Neural cell (in vitro differentiated cells): ENCODE measurements around the gene TBX4. TPM values are rescaled to one million over a fixed set of nuclear protein-coding genes. Genes with fewer than 3 reads are reported as not detected.

Source experiments
- H2AFZ ChIP-seq: fragments of 200-600, 300-800 bp; sonication (generic), shearing (Covaris generic); 2 replicates; pipeline ENCODE4 v1.6.0; 2014; ENCODE audit warnings: low read depth, mild to moderate bottlenecking, antibody characterized with exemption, low read length, moderate library complexity
- H3F3A ChIP-seq: fragments of 200-600 bp; shearing (Covaris generic); 2 replicates; pipeline ENCODE4 v1.6.1; 2016; ENCODE audit warnings: mild to moderate bottlenecking, moderate library complexity, mixed read lengths, antibody characterized with exemption, low read length; ENCODE audit not compliant: insufficient read depth, poor library complexity, severe bottlenecking
- H3K27ac ChIP-seq: fragments of 200-600, 300-800 bp; sonication (generic), shearing (Covaris generic); 2 replicates; pipeline ENCODE4 v1.5.1; 2014; ENCODE audit warnings: mild to moderate bottlenecking, low read length, moderate library complexity
- H3K27me3 ChIP-seq: fragments of 300-800, 200-600 bp; sonication (generic), shearing (Covaris generic); 2 replicates; pipeline ENCODE4 v1.6.0; 2014; ENCODE audit warnings: mild to moderate bottlenecking, low read depth, low read length, moderate library complexity; ENCODE audit not compliant: insufficient read depth
- H3K36me3 ChIP-seq: fragments of 300-800, 200-600 bp; sonication (generic), shearing (Covaris generic); 2 replicates; pipeline ENCODE4 v1.5.1; 2014; ENCODE audit warnings: mild to moderate bottlenecking, antibody characterized with exemption, low read length, moderate library complexity; ENCODE audit not compliant: insufficient read depth
- H3K4me2 ChIP-seq: fragments of 300-800, 200-600 bp; sonication (generic), shearing (Covaris generic); 2 replicates; pipeline ENCODE4 v1.6.0; 2014; ENCODE audit warnings: mild to moderate bottlenecking, low read length
- H3K4me3 ChIP-seq: fragments of 300-800, 200-600 bp; sonication (generic), shearing (Covaris generic); 2 replicates; pipeline ENCODE4 v1.5.1; 2014; ENCODE audit warnings: mild to moderate bottlenecking, low read length, moderate library complexity
- H3K79me2 ChIP-seq: fragments of 200-600 bp; shearing (Covaris generic); replicated peaks from 2 replicates; pipeline ENCODE4 v1.6.0; 2014; ENCODE audit warnings: mild to moderate bottlenecking, low read length, moderate library complexity; ENCODE audit not compliant: insufficient read depth
- H3K9ac ChIP-seq: fragments of 300-800, 200-600 bp; sonication (generic), shearing (Covaris generic); 2 replicates; pipeline ENCODE4 v1.6.1; 2016; ENCODE audit warnings: mild to moderate bottlenecking, low read length, mixed read lengths
- H3K9me2 ChIP-seq: fragments of 200-600 bp; shearing (Covaris generic); 2 replicates; pipeline ENCODE4 v1.6.1; 2016; ENCODE audit warnings: mild to moderate bottlenecking, low read length, mixed read lengths; ENCODE audit not compliant: insufficient read depth
- H3K9me3 ChIP-seq: fragments of 200-600, 300-800 bp; sonication (generic), shearing (Covaris generic); 2 replicates; pipeline ENCODE4 v1.6.1; 2016; ENCODE audit warnings: mild to moderate bottlenecking, mixed run types, low read length, moderate library complexity, mixed read lengths
- H4K20me1 ChIP-seq: fragments of 200-600 bp; shearing (Covaris generic); 2 replicates; pipeline ENCODE4 v1.6.1; 2016; ENCODE audit warnings: mild to moderate bottlenecking, mixed run types; ENCODE audit not compliant: insufficient read depth
- EP300 ChIP-seq: fragments of 450-650 bp; conservative IDR thresholded peaks from 2 replicates; pipeline ENCODE4 v1.6.1; 2014; ENCODE audit warnings: antibody characterized with exemption, mild to moderate bottlenecking, moderate library complexity; ENCODE audit not compliant: poor library complexity, severe bottlenecking
- EZH2 ChIP-seq: fragments of 200-600, 300-800 bp; shearing (Covaris generic), sonication (generic); IDR thresholded peaks from 2 replicates; pipeline ENCODE4 v1.6.1; 2014; ENCODE audit warnings: antibody characterized with exemption, low read length, borderline replicate concordance, mild to moderate bottlenecking; ENCODE audit not compliant: insufficient read depth, poor library complexity, severe bottlenecking
- MXI1 ChIP-seq: fragments of 450-650 bp; conservative IDR thresholded peaks from 2 replicates; pipeline ENCODE4 v1.6.1; 2014; ENCODE audit warnings: antibody characterized with exemption, mild to moderate bottlenecking; ENCODE audit not compliant: poor library complexity, severe bottlenecking
- POLR2AphosphoS5 ChIP-seq: IDR thresholded peaks from 2 replicates; pipeline ENCODE4 v1.6.1; 2012
- RAD21 ChIP-seq: fragments of 450-650 bp; conservative IDR thresholded peaks from 2 replicates; pipeline ENCODE4 v1.6.1; 2014; ENCODE audit warnings: antibody characterized with exemption, mild to moderate bottlenecking, moderate library complexity
- SMC3 ChIP-seq: fragments of 450-650 bp; conservative IDR thresholded peaks from 2 replicates; pipeline ENCODE4 v1.6.1; 2014; ENCODE audit warnings: antibody characterized with exemption, mild to moderate bottlenecking, moderate library complexity; ENCODE audit not compliant: poor library complexity
- TAF1 ChIP-seq: IDR thresholded peaks from 2 replicates; pipeline ENCODE4 v1.6.1; 2012; ENCODE audit warnings: low read depth
- polyA plus RNA-seq: library from polyadenylated mRNA; depleted of rRNA; stranded (reverse); fragments of >200 nt; gene quantifications from 2 replicates; pipeline ENCODE4 v1.2.3, GENCODE V29; 2014
- TF ChIP-seq, protein P1 (sequence below): fragments of 450-650 bp; IDR thresholded peaks from 2 replicates; pipeline ENCODE4 v1.5.1; 2014; ENCODE audit warnings: antibody characterized with exemption, mild to moderate bottlenecking, moderate library complexity; ENCODE audit not compliant: poor library complexity, severe bottlenecking
- TF ChIP-seq, protein P2 (sequence below): IDR thresholded peaks from 2 replicates; pipeline ENCODE4 v1.6.1; 2012; ENCODE audit warnings: borderline replicate concordance

TBX4 gene
- polyA plus RNA-seq, 1 donor from 2014 or later = not detected

DNA sequence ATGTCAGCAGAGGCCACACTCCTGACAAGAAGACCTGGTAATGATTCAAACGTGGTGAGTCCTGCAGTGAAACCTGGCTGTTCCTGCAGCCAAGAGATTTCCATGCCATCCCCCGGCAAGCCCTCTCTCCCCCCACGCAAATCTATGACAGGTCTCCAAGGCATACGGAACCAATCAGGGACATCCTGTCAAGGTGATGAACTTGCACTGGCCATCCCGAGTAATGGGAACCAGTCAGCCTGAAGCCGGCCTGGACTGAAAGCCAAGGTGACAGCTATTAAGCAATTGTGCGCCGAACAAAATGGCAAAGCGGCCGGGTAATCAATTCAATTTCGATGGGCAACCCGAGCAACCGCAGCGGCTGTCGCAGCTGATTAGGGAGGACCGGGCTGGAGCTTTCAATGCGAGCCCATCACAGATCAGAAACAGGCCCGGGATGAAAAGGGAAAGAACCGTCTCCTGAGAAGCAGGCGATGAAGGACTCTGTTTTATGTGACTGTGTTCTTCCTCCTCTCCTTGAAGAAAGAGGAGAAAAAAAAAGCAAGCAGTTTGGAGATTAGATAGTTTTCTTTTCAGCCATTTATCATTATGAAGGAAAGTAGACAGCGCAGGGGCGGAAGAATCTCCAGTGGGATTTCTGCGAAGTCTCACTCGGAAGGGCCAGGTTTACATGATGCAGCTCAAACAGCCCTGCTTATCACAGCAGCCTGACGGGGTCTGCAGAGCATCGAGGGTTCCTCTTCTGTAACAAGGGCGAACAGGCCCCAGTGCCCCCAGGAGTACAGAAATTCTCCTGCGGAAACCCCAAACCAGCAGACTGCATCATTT is 35.2 kb downstream of the TBX4 start:
- Histone ChIP-seq H3K79me2 (no peaks in the 10 kb centered on the region), H3K27ac (no peak overlapping the region), H2AFZ (no peak overlapping the region), H3K9me3 (no peaks in the 10 kb centered on the region), H3K4me2 (no peak overlapping the region), H3K36me3 (no peaks in the 10 kb centered on the region), H3K9me2 (no peaks in the 10 kb centered on the region), H3K4me3 (no peak overlapping the region), H3F3A (no peaks in the 10 kb centered on the region), H3K9ac (no peak overlapping the region), H4K20me1 (no peaks in the 10 kb centered on the region), H3K27me3 (no peaks in the 10 kb centered on the region)
- TF ChIP-seq RAD21 (no peak), TAF1 (no peak), EP300 (no peak), MXI1 (no peak), POLR2AphosphoS5 (no peak)
- TF ChIP-seq, protein P1, sequence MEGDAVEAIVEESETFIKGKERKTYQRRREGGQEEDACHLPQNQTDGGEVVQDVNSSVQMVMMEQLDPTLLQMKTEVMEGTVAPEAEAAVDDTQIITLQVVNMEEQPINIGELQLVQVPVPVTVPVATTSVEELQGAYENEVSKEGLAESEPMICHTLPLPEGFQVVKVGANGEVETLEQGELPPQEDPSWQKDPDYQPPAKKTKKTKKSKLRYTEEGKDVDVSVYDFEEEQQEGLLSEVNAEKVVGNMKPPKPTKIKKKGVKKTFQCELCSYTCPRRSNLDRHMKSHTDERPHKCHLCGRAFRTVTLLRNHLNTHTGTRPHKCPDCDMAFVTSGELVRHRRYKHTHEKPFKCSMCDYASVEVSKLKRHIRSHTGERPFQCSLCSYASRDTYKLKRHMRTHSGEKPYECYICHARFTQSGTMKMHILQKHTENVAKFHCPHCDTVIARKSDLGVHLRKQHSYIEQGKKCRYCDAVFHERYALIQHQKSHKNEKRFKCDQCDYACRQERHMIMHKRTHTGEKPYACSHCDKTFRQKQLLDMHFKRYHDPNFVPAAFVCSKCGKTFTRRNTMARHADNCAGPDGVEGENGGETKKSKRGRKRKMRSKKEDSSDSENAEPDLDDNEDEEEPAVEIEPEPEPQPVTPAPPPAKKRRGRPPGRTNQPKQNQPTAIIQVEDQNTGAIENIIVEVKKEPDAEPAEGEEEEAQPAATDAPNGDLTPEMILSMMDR = no peak
- TF ChIP-seq, protein P2, sequence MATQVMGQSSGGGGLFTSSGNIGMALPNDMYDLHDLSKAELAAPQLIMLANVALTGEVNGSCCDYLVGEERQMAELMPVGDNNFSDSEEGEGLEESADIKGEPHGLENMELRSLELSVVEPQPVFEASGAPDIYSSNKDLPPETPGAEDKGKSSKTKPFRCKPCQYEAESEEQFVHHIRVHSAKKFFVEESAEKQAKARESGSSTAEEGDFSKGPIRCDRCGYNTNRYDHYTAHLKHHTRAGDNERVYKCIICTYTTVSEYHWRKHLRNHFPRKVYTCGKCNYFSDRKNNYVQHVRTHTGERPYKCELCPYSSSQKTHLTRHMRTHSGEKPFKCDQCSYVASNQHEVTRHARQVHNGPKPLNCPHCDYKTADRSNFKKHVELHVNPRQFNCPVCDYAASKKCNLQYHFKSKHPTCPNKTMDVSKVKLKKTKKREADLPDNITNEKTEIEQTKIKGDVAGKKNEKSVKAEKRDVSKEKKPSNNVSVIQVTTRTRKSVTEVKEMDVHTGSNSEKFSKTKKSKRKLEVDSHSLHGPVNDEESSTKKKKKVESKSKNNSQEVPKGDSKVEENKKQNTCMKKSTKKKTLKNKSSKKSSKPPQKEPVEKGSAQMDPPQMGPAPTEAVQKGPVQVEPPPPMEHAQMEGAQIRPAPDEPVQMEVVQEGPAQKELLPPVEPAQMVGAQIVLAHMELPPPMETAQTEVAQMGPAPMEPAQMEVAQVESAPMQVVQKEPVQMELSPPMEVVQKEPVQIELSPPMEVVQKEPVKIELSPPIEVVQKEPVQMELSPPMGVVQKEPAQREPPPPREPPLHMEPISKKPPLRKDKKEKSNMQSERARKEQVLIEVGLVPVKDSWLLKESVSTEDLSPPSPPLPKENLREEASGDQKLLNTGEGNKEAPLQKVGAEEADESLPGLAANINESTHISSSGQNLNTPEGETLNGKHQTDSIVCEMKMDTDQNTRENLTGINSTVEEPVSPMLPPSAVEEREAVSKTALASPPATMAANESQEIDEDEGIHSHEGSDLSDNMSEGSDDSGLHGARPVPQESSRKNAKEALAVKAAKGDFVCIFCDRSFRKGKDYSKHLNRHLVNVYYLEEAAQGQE = no peak

DNA sequence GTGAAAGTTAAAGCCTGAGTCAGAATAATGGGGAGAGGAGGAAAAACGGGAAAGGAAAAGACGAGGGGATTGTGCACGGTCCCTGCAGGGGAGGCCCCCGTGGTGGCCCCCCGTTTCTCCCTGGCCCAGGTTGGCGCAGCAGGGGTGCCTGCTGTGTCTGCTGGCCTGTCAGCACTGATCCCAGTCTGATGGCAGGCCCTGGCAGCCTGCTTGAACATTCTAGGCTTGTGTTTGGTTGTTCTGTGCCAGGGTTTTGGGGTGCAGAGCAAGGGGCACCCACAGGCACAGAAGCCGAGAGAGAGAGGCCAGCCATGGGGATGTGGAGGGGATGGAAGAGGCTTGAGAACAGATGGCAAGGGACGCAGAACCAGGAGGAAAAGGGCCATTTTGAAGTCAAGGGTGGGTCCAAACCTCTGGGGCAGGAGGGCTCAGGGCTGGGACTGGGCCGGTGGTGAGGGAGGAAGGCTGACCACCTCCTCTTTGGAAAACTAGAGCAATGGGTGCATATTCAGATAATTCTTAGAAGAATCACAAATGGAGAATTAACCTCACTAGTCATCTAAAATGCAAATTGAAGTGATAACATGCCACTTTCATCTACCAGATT is 35.9 kb downstream of the TBX4 start:
- H3K9me3 ChIP-seq = no peaks in the 10 kb centered on the region
- H2AFZ ChIP-seq = no peak overlapping the region
- no peak overlapping the region for H3K4me3 ChIP-seq
- no peaks in the 10 kb centered on the region for H3K36me3 ChIP-seq
- H4K20me1 ChIP-seq = no peaks in the 10 kb centered on the region
- H3K4me2 ChIP-seq = no peak overlapping the region
- no peak for TF ChIP-seq POLR2AphosphoS5
- no peak for TF ChIP-seq EZH2
- TF ChIP-seq, protein P1 = no peak
- TF ChIP-seq SMC3 = no peak
- TF ChIP-seq RAD21 = no peak
- TF ChIP-seq MXI1 = no peak
- TF ChIP-seq TAF1 = no peak
- TF ChIP-seq, protein P2 = no peak
- TF ChIP-seq EP300 = no peak
- no peak overlapping the region for H3K27ac ChIP-seq
- no peaks in the 10 kb centered on the region for H3K79me2 ChIP-seq
- H3F3A ChIP-seq = no peaks in the 10 kb centered on the region
- H3K9ac ChIP-seq = no peak overlapping the region
- H3K9me2 ChIP-seq = no peaks in the 10 kb centered on the region
- H3K27me3 ChIP-seq = no peaks in the 10 kb centered on the region
